ENCODE measurements around the gene PEX14.

The PEX14 gene

GRCh38 chr1:10614377-10615225 is 139.9 kb downstream of the PEX14 start:
- Histone ChIP-seq H2AFZ (ENCODE audit: low read length) (no peak overlapping the region), H3K9me2 (ENCODE audit: low read depth, low read length) (no peaks in the 10 kb centered on the region), H3K9ac (ENCODE audit: low read length) (no peak overlapping the region), H3K36me3 (ENCODE audit: insufficient read depth, low read length) (no peaks in the 10 kb centered on the region), H3K27ac (ENCODE audit: low read depth, low read length, poor library complexity, severe bottlenecking) (no peak overlapping the region), H3K27me3 (ENCODE audit: insufficient read depth, low read length) (no peaks in the 10 kb centered on the region), H3K9me3 (ENCODE audit: low read length) (no peaks in the 10 kb centered on the region), H3F3A (ENCODE audit: insufficient read depth, low read length) (no peaks in the 10 kb centered on the region), H3K4me3 (ENCODE audit: low read depth, low read length, poor library complexity, severe bottlenecking) (no peak overlapping the region), H3K4me1 (ENCODE audit: insufficient read depth, low read length, severe bottlenecking) (no peaks in the 10 kb centered on the region), H4K20me1 (ENCODE audit: insufficient read depth, low read length) (no peaks in the 10 kb centered on the region), H3K79me2 (ENCODE audit: insufficient read depth, low read length) (no peaks in the 10 kb centered on the region), H3K4me2 (ENCODE audit: low read length) (no peak overlapping the region)
- no peak for TF ChIP-seq EZH2 (IDR thresholded peaks at IDR 0.05; ENCODE audit: borderline replicate concordance, low read length)
- TF ChIP-seq CTCF (IDR thresholded peaks at IDR 0.05; ENCODE audit: low read length) = no peak

GRCh38 chr1:10615332-10615731 is 140.6 kb downstream of the PEX14 start:
- H3K9ac ChIP-seq (ENCODE audit: low read length) = no peak overlapping the region
- no peaks in the 10 kb centered on the region for H4K20me1 ChIP-seq (ENCODE audit: insufficient read depth, low read length)
- H3K79me2 ChIP-seq (ENCODE audit: insufficient read depth, low read length) = no peaks in the 10 kb centered on the region
- TF ChIP-seq CTCF (IDR thresholded peaks at IDR 0.05; ENCODE audit: low read length) (no peak), EZH2 (IDR thresholded peaks at IDR 0.05; ENCODE audit: borderline replicate concordance, low read length) (no peak)
- no peaks in the 10 kb centered on the region for H3K4me1 ChIP-seq (ENCODE audit: insufficient read depth, low read length, severe bottlenecking)
- H3K27me3 ChIP-seq (ENCODE audit: insufficient read depth, low read length) = no peaks in the 10 kb centered on the region
- H3K4me2 ChIP-seq (ENCODE audit: low read length) = no peak overlapping the region
- no peaks in the 10 kb centered on the region for H3K9me2 ChIP-seq (ENCODE audit: low read depth, low read length)
- no peaks in the 10 kb centered on the region for H3K36me3 ChIP-seq (ENCODE audit: insufficient read depth, low read length)
- H3K9me3 ChIP-seq (ENCODE audit: low read length) = no peaks in the 10 kb centered on the region
- H3F3A ChIP-seq (ENCODE audit: insufficient read depth, low read length) = no peaks in the 10 kb centered on the region
- H3K4me3 ChIP-seq (ENCODE audit: low read depth, low read length, poor library complexity, severe bottlenecking) = no peak overlapping the region
- no peak overlapping the region for H2AFZ ChIP-seq (ENCODE audit: low read length)
- no peak overlapping the region for H3K27ac ChIP-seq (ENCODE audit: low read depth, low read length, poor library complexity, severe bottlenecking)

GRCh38 chr1:10615932-10616671 is 141.4 kb downstream of the PEX14 start:
- Histone ChIP-seq H3K27me3 (ENCODE audit: insufficient read depth, low read length) (no peaks in the 10 kb centered on the region), H3K9me3 (ENCODE audit: low read length) (no peaks in the 10 kb centered on the region), H3K4me2 (ENCODE audit: low read length) (no peak overlapping the region), H3K9ac (ENCODE audit: low read length) (no peak overlapping the region), H4K20me1 (ENCODE audit: insufficient read depth, low read length) (no peaks in the 10 kb centered on the region), H3K79me2 (ENCODE audit: insufficient read depth, low read length) (no peaks in the 10 kb centered on the region), H3K36me3 (ENCODE audit: insufficient read depth, low read length) (no peaks in the 10 kb centered on the region), H3F3A (ENCODE audit: insufficient read depth, low read length) (no peaks in the 10 kb centered on the region), H2AFZ (ENCODE audit: low read length) (no peak overlapping the region), H3K4me1 (ENCODE audit: insufficient read depth, low read length, severe bottlenecking) (no peaks in the 10 kb centered on the region), H3K4me3 (ENCODE audit: low read depth, low read length, poor library complexity, severe bottlenecking) (no peak overlapping the region), H3K9me2 (ENCODE audit: low read depth, low read length) (no peaks in the 10 kb centered on the region), H3K27ac (ENCODE audit: low read depth, low read length, poor library complexity, severe bottlenecking) (no peak overlapping the region)
- TF ChIP-seq EZH2 (IDR thresholded peaks at IDR 0.05; ENCODE audit: borderline replicate concordance, low read length) = no peak
- TF ChIP-seq CTCF (IDR thresholded peaks at IDR 0.05; ENCODE audit: low read length) = no peak
